Smooth muscle cell (in vitro differentiated cells): ENCODE data around the gene CCNI2. TPM values are rescaled to one million over a fixed set of nuclear protein-coding genes. Genes with fewer than 3 reads are reported as not detected.

Experiments used
- DNase-seq: peaks from one replicate; lab custom pipeline; 2025; ENCODE audit not compliant: unreplicated experiment; lab: John Stamatoyannopoulos, UW
- H2AFZ ChIP-seq: fragments of 200-600 bp; sonication (generic); 2 replicates; pipeline ENCODE4 v1.6.0; 2016; ENCODE audit warnings: antibody characterized with exemption, low read depth, mild to moderate bottlenecking
- H3F3A ChIP-seq: fragments of 200-600 bp; sonication (generic); 2 replicates; pipeline ENCODE4 v1.6.0; 2017; ENCODE audit warnings: antibody characterized with exemption, low read depth
- H3K27ac ChIP-seq: fragments of 200-600 bp; sonication (generic); 2 replicates; pipeline ENCODE4 v1.5.1; 2016; ENCODE audit warnings: low read depth, mild to moderate bottlenecking
- H3K27me3 ChIP-seq: fragments of 200-600 bp; sonication (generic); 2 replicates; pipeline ENCODE4 v1.6.1; 2016; ENCODE audit warnings: low read depth, mild to moderate bottlenecking
- H3K36me3 ChIP-seq: fragments of 200-600 bp; sonication (generic); 2 replicates; pipeline ENCODE4 v1.5.1; 2016; ENCODE audit warnings: low read depth
- H3K4me1 ChIP-seq: fragments of 200-600 bp; sonication (generic); 2 replicates; pipeline ENCODE4 v1.5.1; 2016; ENCODE audit warnings: low read depth
- H3K4me2 ChIP-seq: fragments of 200-600 bp; sonication (generic); 2 replicates; pipeline ENCODE4 v1.6.0; 2016; ENCODE audit warnings: mild to moderate bottlenecking
- H3K4me3 ChIP-seq: fragments of 200-600 bp; sonication (generic); 2 replicates; pipeline ENCODE4 v1.5.1; 2016; ENCODE audit warnings: mild to moderate bottlenecking
- H3K79me2 ChIP-seq: fragments of 200-600 bp; sonication (generic); 2 replicates; pipeline ENCODE4 v1.6.0; 2016; ENCODE audit warnings: low read depth, mild to moderate bottlenecking
- H3K9ac ChIP-seq: fragments of 200-600 bp; sonication (generic); 2 replicates; pipeline ENCODE4 v1.6.0; 2016; ENCODE audit warnings: low read depth
- H3K9me3 ChIP-seq: fragments of 200-600 bp; sonication (generic); replicated peaks from 2 replicates; pipeline ENCODE4 v1.5.1; 2016; ENCODE audit warnings: low read depth
- H4K20me1 ChIP-seq: fragments of 200-600 bp; sonication (generic); 2 replicates; pipeline ENCODE4 v1.6.0; 2016; ENCODE audit warnings: low read depth
- CTCF ChIP-seq: fragments of 200-600 bp; sonication (generic); IDR thresholded peaks from 2 replicates; pipeline ENCODE4 v1.5.1; 2017; ENCODE audit warnings: borderline replicate concordance, mild to moderate bottlenecking, antibody characterized with exemption; ENCODE audit not compliant: insufficient read depth, poor library complexity, severe bottlenecking
- WGBS: methylation state at CpG from one replicate; pipeline ENCODE4 v1.1.7; 2016; ENCODE audit warnings: low lambda C conversion rate; 5-methylcytosine and 5-hydroxymethylcytosine counted together
- polyA plus RNA-seq: library from polyadenylated mRNA; unstranded; fragments of >200 nt; fragmentation: Nextera tagmentation; extraction: Ambion mirVana; gene quantifications from 2 replicates; pipeline ENCODE4 v1.2.1, GENCODE V29; 2016
- total RNA-seq: library from RNA; depleted of rRNA; stranded (reverse); fragments of >200 nt; gene quantifications from 2 replicates; pipeline ENCODE4 v1.2.3, GENCODE V29; 2014

The CCNI2 gene
- total and polyA plus RNA-seq, 2 experiments from 2014 or later = 0.36 to 0.41 TPM

GRCh38 chr5:132778129-132778528, 30.9 kb downstream of the CCNI2 start:
- no peak for TF ChIP-seq CTCF
- H3K79me2 ChIP-seq = peaks cover 36% of the 10 kb centered on the region
- no peak overlapping the region for H3K9ac ChIP-seq
- no peaks in the 10 kb centered on the region for H3K9me3 ChIP-seq
- H3K36me3 ChIP-seq = no peaks in the 10 kb centered on the region
- H3K4me2 ChIP-seq = peak overlapping the region; percentile 86
- no peak for DNase-seq
- H4K20me1 ChIP-seq = peaks cover 27% of the 10 kb centered on the region
- H3K4me3 ChIP-seq = peak overlapping the region; percentile 59
- H3F3A ChIP-seq = no peaks in the 10 kb centered on the region
- H3K27ac ChIP-seq = no peak overlapping the region
- 67% methylated on average over 4 of the region's 4 CpGs for WGBS
- H2AFZ ChIP-seq = peak overlapping the region; percentile 94
- H3K4me1 ChIP-seq = peaks cover 13% of the 10 kb centered on the region
- H3K27me3 ChIP-seq = no peaks in the 10 kb centered on the region

- Histone ChIP-seq H2AFZ (no peak overlapping the region), H3K4me2 (no peak overlapping the region), H3K9me3 (no peaks in the 10 kb centered on the region), H3K79me2 (peaks cover 29% of the 10 kb centered on the region), H3K27ac (no peak overlapping the region), H3K4me3 (no peak overlapping the region), H3K36me3 (no peaks in the 10 kb centered on the region), H3F3A (no peaks in the 10 kb centered on the region), H3K9ac (no peak overlapping the region), H4K20me1 (peaks cover 20% of the 10 kb centered on the region), H3K4me1 (peaks cover 13% of the 10 kb centered on the region), H3K27me3 (no peaks in the 10 kb centered on the region)
- no peak for DNase-seq
- TF ChIP-seq CTCF = no peak
- WGBS = 89% methylated on average over 5 of the region's 5 CpGs
Measured at GRCh38 chr5:132778856-132779255, 31.6 kb downstream of the CCNI2 start.

DNA sequence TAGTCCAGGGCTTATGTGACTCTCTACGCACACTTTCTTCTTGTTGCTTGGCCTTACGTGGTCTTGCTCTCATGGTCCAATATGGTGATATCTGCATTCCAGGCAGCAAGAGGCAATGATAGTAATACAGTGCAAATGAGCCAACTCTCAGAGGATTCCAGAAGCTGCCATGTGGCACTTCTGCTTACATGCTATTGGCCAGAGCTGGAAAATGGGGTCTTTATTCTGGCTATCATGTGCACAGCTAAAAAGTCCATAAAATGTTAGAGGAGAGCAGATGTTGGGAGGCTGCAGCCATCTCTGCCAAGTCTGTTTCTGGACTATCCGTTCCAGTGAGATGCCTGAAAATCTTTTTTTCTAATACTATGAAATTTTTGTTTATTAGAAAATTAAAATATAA, 32.7 kb downstream of the CCNI2 start:
- H3K4me3 ChIP-seq = no peak overlapping the region
- no peak overlapping the region for H3K27ac ChIP-seq
- no peaks in the 10 kb centered on the region for H3K36me3 ChIP-seq
- H3K79me2 ChIP-seq = peaks cover 18% of the 10 kb centered on the region
- peaks cover 13% of the 10 kb centered on the region for H3K4me1 ChIP-seq
- no peak for DNase-seq
- no peak overlapping the region for H3K4me2 ChIP-seq
- H3K9ac ChIP-seq = no peak overlapping the region
- no peaks in the 10 kb centered on the region for H3K9me3 ChIP-seq
- H2AFZ ChIP-seq = no peak overlapping the region
- no peaks in the 10 kb centered on the region for H3K27me3 ChIP-seq
- TF ChIP-seq CTCF = no peak
- no peaks in the 10 kb centered on the region for H3F3A ChIP-seq
- WGBS = 95% methylated on average over 3 of the region's 3 CpGs
- H4K20me1 ChIP-seq = peaks cover 9% of the 10 kb centered on the region

- Histone ChIP-seq H3K4me1 (peaks cover 10% of the 10 kb centered on the region), H3K4me2 (no peak overlapping the region), H3K9ac (no peak overlapping the region), H3K9me3 (no peaks in the 10 kb centered on the region), H3K27ac (no peak overlapping the region), H3K4me3 (no peak overlapping the region), H3F3A (no peaks in the 10 kb centered on the region), H3K79me2 (peaks cover 12% of the 10 kb centered on the region), H2AFZ (no peak overlapping the region), H4K20me1 (peaks cover 2% of the 10 kb centered on the region), H3K36me3 (no peaks in the 10 kb centered on the region), H3K27me3 (no peaks in the 10 kb centered on the region)
- no peak for DNase-seq
- no peak for TF ChIP-seq CTCF
- 91% methylated on average over 1 of the region's 1 CpG for WGBS
Measured at GRCh38 chr5:132780577-132780976, 33.4 kb downstream of the CCNI2 start.
